ENCODE data around the gene SLC4A2. TPM values are rescaled to one million over a fixed set of nuclear protein-coding genes. Genes with fewer than 3 reads are reported as not detected.
A peak's percentile ranks its signal among the peaks of the same experiment; 100 is the strongest.

SLC4A2 gene
- total and polyA plus RNA-seq, 2 of the 8 experiments (the other 6 are each of a cell fraction or from before 2014, with no cell fraction given), result 72.6 to 147 TPM

DNA sequence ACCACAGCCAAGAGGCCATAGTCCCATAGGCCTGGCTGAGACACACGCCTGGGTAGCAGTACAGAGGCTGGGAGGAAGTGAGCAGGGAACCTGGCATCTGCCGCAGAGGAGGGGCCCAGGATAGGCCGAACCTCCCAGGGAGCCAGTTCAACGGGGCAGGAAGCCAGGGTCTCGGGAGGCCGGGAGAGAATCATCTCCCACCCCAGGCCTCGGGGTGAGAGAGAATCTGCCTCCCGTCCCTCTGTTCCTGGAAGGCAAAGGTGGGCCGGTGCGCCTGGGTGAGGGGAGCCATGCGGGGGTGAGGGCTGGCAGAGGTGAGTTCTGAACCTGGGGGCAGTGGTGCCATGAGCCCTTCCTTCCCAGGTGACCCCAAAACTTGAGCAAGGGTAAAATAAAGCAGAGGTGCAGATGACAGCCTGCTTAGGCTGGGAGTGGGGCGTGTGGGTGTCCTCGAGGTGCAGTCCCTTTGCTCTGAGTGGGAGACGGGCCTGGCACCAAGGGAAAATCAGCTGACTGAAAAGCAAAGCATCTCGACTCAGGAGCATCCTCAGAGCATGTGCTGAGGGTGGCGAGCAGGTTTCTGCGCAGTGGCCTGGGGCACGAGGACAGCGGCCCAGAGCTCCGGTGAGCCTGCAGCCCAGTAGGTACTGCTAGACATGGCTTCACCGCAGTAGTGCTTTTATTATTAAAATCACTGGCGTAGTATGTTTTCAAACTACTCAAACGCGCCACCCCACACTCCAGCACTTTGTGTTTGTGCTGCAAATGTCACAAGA lies 42.4 kb downstream of the SLC4A2 start:
- H3K79me1 ChIP-seq (ENCODE audit: low read depth, low read length), result peaks cover 12% of the 10 kb centered on the region
- no peak overlapping the region for H3K56ac ChIP-seq (replicated peaks; ENCODE audit: insufficient read length, low read depth, low read length)
- no peak overlapping the region for H4K5ac ChIP-seq (ENCODE audit: insufficient read length, low read depth, low read length)
- ChIA-PET CTCF (ENCODE audit: partially characterized antibody) (interaction anchor here (0.6 to 22.4 kb wide), 6 partner anchors 10 to 68 kb away, joined by 3 to 448 read pairs (median 5); partner anchors contain the start of genes AGAP3 and TMUB1), POLR2A (ENCODE audit: partially characterized antibody) (interaction anchor here (1.2 to 1.4 kb wide), 2 partner anchors 39 to 65 kb away, joined by 3 read pairs; no protein-coding TSS in a partner anchor)
- no peak overlapping the region for H3K23ac ChIP-seq (ENCODE audit: insufficient read length)
- 82% methylated on average over 24 of the region's 24 CpGs; no CpG with 5 or more reads in 1 of the 2 experiments for WGBS, 2 experiments (ENCODE audit: extremely low coverage in 1 of 2, insufficient coverage in 1 of 2, insufficient read length in 1 of 2, insufficient replicate concordance in 2 of 2, low coverage in 1 of 2, low lambda C conversion rate in 2 of 2, missing lambda C conversion rate in 1 of 2)
- FAIRE-seq (no peak), DNase-seq (ENCODE audit: low read depth in 1 of 2, low spot score in 2 of 2) (no peak)
- H4K20me1 ChIP-seq (replicated peaks in 1 of 2; ENCODE audit: control insufficient read depth in 1 of 2, insufficient read depth in 2 of 2, low read length in 2 of 2), result peaks cover 6 to 28% of the 10 kb centered on the region in 2 experiments
- H3K4me1 ChIP-seq (replicated peaks in 1 of 4; ENCODE audit: control insufficient read depth in 3 of 4, insufficient read depth in 4 of 4, low read length in 3 of 4), result peaks cover 2 to 31% (median 16%) of the 10 kb centered on the region in 4 experiments
- 0 out of 7 replicates have a peak overlapping the region, but pooled peaks of 1 of the 4 experiments have one; percentile 11 for H3K9ac ChIP-seq (replicated peaks in 1 of 4; ENCODE audit: extremely low read depth in 1 of 4, low read depth in 3 of 4, low read length in 3 of 4)
- H3K9me3 ChIP-seq (ENCODE audit: insufficient read depth in 2 of 2, low read depth in 1 of 2, low read length in 1 of 2), result no peaks in the 10 kb centered on the region
- no peak overlapping the region for H3K4ac ChIP-seq (replicated peaks; ENCODE audit: insufficient read length, low read depth, low read length)
- H3K14ac ChIP-seq (ENCODE audit: insufficient read length), result no peak overlapping the region
- H3K36me3 ChIP-seq (ENCODE audit: control insufficient read depth in 2 of 4, insufficient read depth in 4 of 4, low read length in 3 of 4), result no peaks in the 10 kb centered on the region
- H3K18ac ChIP-seq (ENCODE audit: extremely low read depth, low read length), result no peak overlapping the region
- H2BK15ac ChIP-seq (ENCODE audit: low read length), result no peak overlapping the region; the same call in 1 of the 2 replicates
- no peak overlapping the region for H2BK120ac ChIP-seq (replicated peaks; ENCODE audit: low read depth, low read length)
- peak overlapping the region; percentile 71; the same call in 1 of the 2 replicates for H2BK12ac ChIP-seq (ENCODE audit: low read depth, low read length)
- no peak overlapping the region for H3K4me3 ChIP-seq (ENCODE audit: extremely low read depth in 1 of 4, insufficient read depth in 2 of 4, low read depth in 3 of 4, low read length in 4 of 4)
- H3K23me2 ChIP-seq (ENCODE audit: low read depth, low read length), result no peaks in the 10 kb centered on the region; the same call in 1 of the 2 replicates
- H3K4me2 ChIP-seq (ENCODE audit: insufficient read depth in 1 of 2, low read depth in 2 of 2, low read length in 2 of 2), result no peak overlapping the region
- no peak overlapping the region for H4K91ac ChIP-seq (replicated peaks; ENCODE audit: insufficient read length, low read length)
- no peak overlapping the region for H2AFZ ChIP-seq (ENCODE audit: low read length)
- 0 out of 2 replicates have a peak overlapping the region, but pooled peaks have one; percentile 53 for H2AK5ac ChIP-seq (ENCODE audit: low read depth, low read length)
- H2BK20ac ChIP-seq (ENCODE audit: low read length), result no peak overlapping the region
- H3K27me3 ChIP-seq (replicated peaks in 1 of 4; ENCODE audit: control insufficient read depth in 3 of 4, extremely low read depth in 1 of 4, insufficient read depth in 3 of 4, low read length in 3 of 4), result no peaks in the 10 kb centered on the region
- no peak overlapping the region for H3K27ac ChIP-seq (ENCODE audit: low read depth, low read length)
- peaks cover 0 to 47% of the 10 kb centered on the region in 2 experiments; a peak in 2 of 4 replicates for H3K79me2 ChIP-seq (ENCODE audit: control insufficient read depth in 1 of 2, insufficient read depth in 2 of 2, low read length in 2 of 2)
- peak overlapping the region; percentile 16; the same call in 1 of the 2 replicates for H2BK5ac ChIP-seq (ENCODE audit: low read depth, low read length)
- no peak overlapping the region for H4K8ac ChIP-seq (ENCODE audit: extremely low read depth, insufficient read depth, low read length)
- TF ChIP-seq SRF (IDR thresholded peaks at IDR 0.05; ENCODE audit: low read depth, low read length) (no peak), MAFK (IDR thresholded peaks at IDR 0.05; ENCODE audit: low read depth, low read length) (no peak), CBX8 (IDR thresholded peaks at IDR 0.05; ENCODE audit: borderline replicate concordance, low read depth, low read length) (no peak), CHD2 (IDR thresholded peaks at IDR 0.05; ENCODE audit: low read length) (no peak), SIN3A (conservative IDR thresholded peaks at IDR 0.05 in 1 of 2, IDR thresholded peaks at IDR 0.05 in 1 of 2; ENCODE audit: low read depth in 1 of 2, low read length in 2 of 2) (no peak), SIX5 (IDR thresholded peaks at IDR 0.05; ENCODE audit: low read depth, low read length) (no peak), EP300 (IDR thresholded peaks at IDR 0.05; ENCODE audit: borderline replicate concordance in 1 of 2, low read depth in 2 of 2, low read length in 2 of 2) (no peak), KDM1A (IDR thresholded peaks at IDR 0.05; ENCODE audit: borderline replicate concordance, low read length) (no peak), CREB1 (IDR thresholded peaks at IDR 0.05) (no peak), POLR2A (IDR thresholded peaks at IDR 0.05; ENCODE audit: control extremely low read depth in 1 of 2, low read depth in 2 of 2, low read length in 2 of 2) (no peak), SP2 (IDR thresholded peaks at IDR 0.05; ENCODE audit: low read length) (no peak)
- TF ChIP-seq, protein P1, sequence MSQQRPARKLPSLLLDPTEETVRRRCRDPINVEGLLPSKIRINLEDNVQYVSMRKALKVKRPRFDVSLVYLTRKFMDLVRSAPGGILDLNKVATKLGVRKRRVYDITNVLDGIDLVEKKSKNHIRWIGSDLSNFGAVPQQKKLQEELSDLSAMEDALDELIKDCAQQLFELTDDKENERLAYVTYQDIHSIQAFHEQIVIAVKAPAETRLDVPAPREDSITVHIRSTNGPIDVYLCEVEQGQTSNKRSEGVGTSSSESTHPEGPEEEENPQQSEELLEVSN (IDR thresholded peaks at IDR 0.05), result no peak

All from H1 (cell line).